ENCODE measurements around the gene HOXB2.

HOXB2 gene

DNA sequence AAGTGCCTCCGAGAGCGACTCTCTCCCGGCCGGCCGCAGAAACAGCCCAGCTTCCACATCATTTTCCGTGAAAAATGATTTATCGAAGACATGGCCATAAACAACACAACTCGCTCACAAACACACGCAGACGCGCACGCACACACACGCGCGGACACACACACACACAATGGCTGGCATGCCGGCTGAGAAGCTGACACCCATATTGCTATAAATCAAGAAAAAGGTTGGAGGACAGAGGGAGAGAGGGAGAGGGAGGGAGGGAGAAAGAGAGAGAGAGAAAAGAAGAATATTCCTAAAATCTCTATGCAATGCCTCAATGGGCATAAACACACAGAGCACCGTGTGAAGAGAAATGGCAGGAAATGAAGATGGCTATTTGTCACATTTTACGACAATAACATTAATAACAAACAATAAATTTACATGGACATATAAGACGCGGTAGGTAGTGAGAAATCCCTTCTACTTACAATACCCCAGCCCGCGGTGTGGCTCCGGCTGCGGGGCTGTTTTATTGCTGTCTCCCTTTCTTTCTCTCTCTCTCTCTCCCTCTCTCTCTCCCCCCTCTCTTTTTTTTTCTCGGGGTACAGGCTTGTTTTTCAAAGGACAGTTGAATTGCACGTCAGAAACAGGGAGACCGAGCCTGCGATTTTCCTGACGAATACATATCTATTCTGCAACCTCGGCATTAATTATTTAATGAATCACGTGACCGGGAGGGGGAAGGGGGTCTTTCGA is 23.8 kb upstream of the HOXB2 start:
- H3K27ac ChIP-seq: peak overlapping the region in 6 of 21 experiments; percentile 45 to 94 (median 64)
- no peak overlapping the region for H3K4me3 ChIP-seq

DNA sequence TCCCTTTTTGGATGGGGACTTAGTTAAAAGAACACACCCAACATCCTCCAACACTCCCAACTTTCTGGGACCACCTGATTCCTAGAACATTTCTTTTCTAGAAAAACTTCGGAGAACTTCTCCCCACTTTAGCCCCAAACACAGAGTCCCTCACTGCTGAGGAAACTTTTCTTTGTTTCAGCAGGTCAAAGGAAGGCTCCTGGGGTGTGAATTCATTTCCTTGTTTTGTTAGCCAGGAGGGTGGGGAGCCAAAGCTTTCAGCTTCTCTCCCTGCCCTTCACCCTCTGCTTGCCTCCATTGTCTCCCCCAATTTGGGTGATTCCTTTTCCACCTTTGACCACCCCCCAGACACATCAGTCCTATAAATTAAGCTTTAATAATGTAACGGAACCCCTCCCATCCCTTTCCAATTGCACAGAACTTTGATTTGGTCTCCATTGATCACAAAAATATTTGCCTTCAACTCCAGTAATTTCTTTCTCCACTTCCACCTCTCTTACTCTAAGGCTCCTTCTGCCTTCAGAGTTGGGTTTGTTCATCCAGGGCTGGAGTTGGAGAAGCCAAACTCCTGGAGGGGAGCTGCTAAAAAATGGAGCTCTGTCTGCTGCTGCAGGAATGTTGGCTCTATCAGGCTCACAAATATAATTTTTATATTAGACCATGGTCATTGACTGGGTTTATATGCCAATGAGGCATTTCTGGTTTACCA is 22.9 kb upstream of the HOXB2 start:
- H3K27ac ChIP-seq: peak overlapping the region in 3 of 21 experiments; percentile 59 to 94 (median 68)
- no peak overlapping the region for H3K4me3 ChIP-seq

DNA sequence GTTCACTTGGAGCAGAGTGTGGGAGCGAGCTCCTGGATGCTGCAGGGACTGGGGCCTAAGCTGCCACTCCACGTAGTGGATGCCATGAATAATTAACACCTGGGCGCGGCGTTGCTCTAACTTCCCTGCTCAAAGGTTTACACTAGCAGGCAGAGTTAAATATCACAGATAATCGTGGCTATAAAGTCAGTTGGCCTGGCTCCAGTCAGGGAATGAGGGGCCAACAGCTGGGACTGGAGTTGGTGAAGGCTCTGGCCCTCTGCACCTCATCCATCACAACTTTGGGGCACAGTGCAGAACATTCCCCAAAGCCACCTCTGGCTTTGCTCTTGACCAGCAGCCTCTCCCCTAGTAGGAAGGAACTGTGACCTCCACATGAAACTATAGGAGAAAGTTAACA is 22.3 kb upstream of the HOXB2 start:
- no peak overlapping the region for H3K4me3 ChIP-seq
- H3K27ac ChIP-seq: peak overlapping the region in 4 of 21 experiments; percentile 21 to 94 (median 52)

DNA sequence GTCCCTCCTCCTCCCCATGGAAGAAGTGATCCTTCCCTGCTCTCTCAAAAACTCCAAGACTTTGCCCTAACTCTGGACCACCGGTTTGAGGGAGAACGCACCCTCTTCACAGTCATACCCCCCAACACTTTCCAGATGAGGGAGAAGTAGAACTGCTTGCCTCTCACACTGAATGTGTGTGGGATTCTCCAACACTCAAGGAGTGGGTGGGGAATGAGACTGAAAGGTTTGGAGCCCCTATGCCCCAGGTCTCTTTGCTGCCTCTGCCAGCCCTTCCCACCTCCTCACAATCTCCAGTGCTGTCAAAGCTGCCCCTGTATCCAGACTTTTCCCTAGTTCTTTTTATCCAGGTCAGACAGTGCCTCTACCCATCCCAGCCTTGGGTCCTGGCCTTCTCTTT is 21.8 kb upstream of the HOXB2 start:
- Histone ChIP-seq H3K4me3 (no peak overlapping the region), H3K27ac (peak overlapping the region in 4 of 21 experiments; percentile 21 to 94 (median 52))

DNA sequence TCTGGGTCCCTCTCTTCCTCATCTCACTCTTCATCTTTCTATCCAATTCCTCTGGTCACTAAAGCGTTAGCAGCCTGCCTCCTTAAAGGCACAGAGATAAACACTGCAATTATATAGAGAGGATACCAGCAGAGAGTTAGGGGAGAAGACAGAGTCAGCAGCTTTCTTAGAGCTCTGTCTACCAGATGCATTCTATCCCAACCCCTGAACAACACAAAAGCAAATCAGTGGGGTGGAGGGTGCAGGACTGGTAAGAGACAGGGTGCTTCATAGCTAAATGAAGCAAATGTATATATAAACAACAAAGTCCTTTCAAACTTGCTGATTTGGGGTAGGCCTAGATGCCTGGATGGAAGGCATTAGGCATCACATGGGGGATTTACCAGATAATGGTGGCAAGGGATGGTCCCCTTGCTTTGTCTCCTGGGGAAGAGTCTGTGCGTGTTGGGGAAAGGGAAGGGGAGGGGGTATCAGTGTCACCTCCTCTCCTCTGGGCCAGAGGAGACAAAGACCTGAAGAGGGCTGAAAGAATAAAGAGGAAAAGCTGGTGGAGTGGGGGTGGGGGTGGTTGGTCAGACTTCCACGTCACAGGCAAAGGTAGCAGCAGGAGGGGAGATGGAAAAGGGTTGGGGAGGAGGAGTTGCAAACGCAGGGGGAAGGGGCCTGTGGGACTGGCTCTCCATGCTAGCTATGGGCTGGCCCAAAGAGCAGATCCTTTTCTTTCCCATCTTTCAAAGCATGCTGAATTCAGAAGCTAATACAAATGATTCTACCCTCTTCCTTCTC is 21.2 kb upstream of the HOXB2 start:
- peak overlapping the region in 2 of 21 experiments; percentile 14 to 94 for H3K27ac ChIP-seq

DNA sequence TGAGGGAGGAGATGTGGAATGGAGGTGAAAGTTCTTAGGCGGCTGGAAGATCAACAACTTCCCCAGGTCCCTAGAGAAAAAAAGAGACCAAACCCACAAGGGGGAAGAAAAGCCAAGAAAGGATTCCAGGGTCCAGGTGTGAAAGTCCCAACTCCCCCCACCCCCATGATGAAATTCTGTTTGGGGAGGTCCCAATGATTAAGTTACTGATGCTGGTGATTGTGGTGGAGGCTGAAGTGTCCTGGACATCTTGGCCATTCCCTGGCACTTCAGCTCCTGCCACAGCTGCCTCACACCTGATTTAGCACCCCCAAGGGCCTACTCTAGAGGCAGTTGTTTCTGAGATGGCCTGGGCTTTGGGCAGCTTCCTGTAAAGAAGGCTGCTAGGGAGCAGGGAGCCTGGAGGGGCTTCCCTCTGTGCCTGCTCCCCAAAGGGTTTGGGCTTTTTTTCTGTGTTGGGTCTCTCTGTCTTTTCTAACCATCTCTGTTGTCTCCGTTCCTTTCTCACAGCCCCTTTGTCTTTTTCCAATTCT is 20.2 kb upstream of the HOXB2 start:
- Histone ChIP-seq H3K4me3 (peak overlapping the region in 1 of 7 experiments; percentile 22), H3K27ac (peak overlapping the region in 5 of 21 experiments; percentile 28 to 82 (median 74))

More for the DNA sequence above, 21.2 kb upstream of the HOXB2 start:
- H3K4me3 ChIP-seq: no peak overlapping the region

DNA sequence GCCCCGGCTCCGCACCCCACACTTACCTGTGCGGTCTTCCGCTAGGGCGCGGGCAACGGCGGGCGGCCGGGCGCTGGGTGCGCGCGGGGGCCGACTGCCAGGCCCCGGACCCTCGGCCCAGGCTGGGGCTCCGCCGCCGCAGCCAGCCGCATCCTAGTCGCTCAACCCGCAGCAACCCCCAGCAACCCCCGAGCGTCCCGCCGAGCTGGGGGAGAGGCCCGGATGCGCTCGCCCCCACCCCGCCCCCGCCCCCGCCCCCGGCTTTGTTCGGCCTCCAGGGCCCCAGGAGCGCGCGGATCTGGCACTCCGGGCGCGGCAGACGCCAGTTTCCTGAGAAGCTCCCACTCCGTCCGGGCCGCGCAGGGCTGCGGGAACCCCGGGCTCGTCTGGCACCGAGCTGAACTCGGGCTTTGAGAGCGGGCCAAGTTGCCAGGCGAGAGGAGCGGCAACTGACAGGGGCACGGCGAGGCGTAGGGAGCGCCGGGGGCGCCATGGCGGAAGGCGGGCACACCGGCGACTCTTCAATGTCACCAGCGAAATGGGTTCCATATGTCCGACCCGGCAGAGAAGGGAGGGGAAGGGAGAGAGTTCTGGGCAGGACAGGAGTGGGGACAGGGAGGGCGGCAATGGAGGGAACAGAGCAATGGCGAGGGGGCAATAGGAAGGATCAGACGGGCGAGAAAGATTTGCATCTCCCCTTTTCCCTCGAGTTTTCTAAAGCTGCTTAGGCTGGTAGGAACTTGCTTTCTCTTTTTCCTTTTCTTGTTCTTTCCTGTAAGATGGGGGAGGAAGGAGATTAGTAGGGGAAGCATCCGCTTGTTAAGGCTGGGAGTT is 19.5 kb upstream of the HOXB2 start:
- Histone ChIP-seq H3K27ac (peak overlapping the region in 17 of 21 experiments; percentile 1 to 82 (median 55)), H3K4me3 (peak overlapping the region; percentile 11 to 40 (median 27))

DNA sequence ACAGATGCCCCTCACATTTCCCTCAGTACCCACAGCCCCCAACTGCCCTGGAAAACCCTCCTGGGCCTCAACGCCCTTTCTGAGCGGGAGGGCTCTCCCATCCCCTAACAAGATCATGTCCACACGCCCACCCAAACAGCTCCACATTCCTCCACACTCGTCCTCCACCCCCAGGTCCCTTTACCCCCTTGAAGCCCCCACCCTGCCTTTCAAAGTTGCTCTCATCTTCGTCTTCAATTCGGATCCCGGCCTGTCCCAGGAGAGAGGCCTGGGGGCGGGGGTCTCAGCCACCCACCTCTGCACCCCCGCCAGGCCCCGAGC is 18.9 kb upstream of the HOXB2 start:
- Histone ChIP-seq H3K27ac (peak overlapping the region in 16 of 21 experiments; percentile 1 to 82 (median 58)), H3K4me3 (peak overlapping the region; percentile 11 to 40 (median 27))

DNA sequence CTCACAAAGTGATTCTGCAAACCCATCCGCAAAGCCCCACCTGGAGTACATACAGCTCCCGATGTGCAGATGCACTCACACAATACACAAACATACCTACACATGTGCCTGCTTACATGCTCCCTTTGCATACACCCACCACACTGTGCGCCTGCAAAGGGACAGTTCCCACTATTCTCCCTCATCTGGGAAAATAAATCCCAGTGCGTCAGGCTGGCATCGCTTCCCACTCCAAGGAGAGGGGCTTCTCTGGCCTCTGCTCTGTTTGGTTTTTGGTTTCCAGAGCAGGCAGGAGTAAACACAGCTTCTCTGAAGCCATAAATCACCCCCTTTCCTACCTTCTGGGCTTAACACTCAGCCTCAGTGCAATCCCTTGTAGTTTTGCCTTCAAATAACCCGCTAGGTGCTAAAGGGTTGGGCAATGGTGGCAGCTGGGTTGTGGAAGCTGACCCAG is 18.5 kb upstream of the HOXB2 start:
- Histone ChIP-seq H3K27ac (peak overlapping the region in 9 of 21 experiments; percentile 30 to 82 (median 66)), H3K4me3 (peak overlapping the region in 4 of 7 experiments; percentile 11 to 40 (median 32))

DNA sequence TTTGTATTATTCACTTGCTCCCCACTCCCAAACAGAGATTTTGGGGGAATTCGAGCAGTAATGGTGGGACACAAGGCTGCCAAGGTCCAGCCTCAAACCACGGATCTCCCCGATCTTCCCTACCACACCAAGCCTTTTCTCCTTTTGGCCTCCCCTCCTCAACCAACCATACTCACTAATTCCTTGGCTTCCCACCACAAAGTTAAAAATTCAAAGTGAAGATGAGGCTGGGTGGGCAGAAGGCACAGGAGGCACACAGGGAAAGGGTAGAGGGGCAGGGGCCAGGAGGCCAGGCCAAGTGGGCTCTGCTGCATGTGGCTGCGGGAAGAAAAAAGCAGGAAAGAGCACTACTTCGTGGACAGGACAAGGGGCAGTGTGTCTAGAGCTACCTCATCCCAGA is 18.0 kb upstream of the HOXB2 start:
- Histone ChIP-seq H3K27ac (peak overlapping the region in 4 of 21 experiments; percentile 11 to 82 (median 74)), H3K4me3 (no peak overlapping the region)

DNA sequence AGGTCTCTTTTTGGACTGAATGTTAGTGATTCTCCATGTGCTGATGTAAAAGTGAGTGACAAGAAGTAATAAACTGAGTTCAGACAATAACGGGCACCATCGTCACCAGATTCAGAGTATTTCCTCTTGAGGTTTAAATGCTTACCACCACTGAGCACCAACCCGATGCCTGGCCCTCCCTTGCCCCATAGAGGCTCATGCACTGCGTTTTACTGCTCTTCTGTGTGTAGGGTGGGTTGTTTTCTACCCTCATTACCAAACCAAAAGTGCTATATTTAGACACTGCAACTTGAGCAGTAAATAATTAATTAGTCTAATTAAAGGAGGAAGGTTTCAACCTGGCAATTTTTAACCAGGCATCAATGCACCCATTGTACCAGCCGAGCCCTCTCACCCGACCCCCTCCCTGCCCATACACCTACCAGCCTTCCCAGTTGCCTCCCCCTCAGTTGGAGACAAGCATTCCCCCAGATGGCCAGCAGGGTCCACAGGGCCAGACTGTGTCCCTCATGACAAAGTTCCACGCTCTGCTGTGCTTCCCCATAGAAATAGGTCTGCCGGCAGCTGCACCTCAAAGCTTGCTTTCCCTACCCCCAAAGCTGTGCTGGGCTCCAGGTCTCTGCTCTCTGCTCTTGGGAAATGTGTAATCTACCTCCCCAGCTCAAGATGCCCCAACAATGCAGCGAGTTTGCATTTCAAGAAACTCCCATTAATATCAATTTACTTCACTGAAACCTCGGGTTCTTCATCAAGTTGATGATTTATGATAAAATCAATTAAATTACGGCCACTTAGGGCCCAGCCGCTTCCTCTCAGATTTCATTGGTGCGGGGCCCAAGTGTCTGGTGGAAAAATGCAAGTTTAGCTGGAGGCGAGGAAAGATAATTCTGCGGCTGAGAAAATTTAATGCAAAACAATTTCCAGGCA is 17.2 kb upstream of the HOXB2 start:
- no peak overlapping the region for H3K4me3 ChIP-seq
- H3K27ac ChIP-seq: peak overlapping the region in 3 of 21 experiments; percentile 11 to 82 (median 81)

DNA sequence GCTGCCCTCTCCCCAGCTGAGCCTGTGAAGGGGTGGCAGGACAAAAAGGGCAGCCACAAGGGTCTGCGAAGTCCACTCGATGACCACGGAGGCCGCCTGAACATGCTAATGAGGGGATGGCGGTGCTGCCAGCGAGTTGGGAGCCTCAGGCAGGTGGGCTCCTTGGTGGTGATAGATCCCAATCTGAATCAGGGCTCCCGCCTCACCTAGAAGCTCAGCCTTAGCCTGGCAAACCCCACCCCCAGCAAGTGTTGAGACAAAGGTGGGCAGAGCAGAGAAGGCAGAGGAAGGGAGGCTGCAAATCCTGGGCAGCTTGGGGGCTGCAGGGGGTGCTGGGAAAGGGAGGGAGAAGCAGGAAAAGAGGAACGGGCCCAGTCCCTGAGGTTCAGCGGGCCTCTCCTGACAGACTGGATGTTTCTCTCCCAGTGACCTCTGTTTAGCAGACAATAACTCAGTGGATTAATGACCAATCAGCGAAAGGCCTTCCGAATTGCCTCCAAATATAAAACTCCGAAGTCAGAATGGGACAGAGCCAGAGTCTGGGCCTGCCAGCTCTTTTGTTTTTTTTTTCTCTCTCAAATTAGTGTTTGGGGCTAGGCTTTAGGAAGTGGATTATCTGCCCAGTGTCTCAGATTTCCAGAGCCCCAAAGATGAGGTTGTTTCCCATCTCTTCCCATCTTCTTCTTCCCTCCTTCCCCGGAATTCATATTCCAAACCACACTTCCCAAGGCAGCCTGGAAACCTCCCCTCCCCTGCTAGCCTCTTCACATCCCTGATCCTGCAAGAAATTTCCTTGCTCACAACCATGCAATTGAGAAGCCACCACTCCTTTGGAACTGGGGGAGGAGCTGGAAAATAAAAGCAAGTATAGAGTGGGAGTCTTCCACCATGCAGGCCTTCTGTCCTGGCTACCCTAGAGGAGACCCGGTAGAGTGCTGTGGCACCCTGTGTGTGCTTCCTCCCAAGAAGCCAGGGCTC is 15.2 kb upstream of the HOXB2 start:
- Histone ChIP-seq H3K4me3 (no peak overlapping the region), H3K27ac (peak overlapping the region in 6 of 21 experiments; percentile 2 to 63 (median 31))

DNA sequence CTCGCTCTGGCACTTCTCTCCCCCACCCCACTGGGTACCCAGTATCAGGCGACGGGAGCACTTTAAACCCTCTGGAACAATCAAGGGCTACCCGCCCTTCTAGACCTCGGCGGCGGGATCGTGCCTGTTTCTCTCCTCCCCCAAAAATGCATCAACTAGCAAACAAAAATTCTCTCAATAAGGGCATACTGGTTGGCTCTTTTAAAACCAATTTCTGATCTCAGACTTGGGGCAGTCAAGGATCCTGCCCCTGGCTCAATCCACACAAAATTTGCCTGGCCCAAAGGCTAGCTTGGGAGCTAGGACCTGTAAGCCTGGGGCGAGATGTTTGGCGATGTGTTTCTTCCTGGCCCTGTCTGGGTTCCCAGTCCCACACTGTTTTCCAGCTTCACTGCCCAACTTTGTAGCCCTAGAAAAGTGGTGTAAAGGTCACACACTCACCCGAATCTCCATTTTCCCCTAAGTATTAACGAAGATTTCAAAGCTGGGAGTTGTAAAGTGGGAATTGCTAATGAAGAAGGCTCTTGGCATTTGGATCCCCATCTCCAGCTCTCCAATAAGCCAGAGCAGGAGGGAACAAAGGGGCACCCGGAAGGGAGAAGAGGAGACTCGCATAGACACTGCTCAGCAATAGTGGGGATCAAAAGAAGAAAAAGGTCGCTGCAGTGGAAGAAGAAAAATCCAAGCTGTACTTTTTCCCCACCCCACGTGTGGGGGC is 14.4 kb upstream of the HOXB2 start:
- Histone ChIP-seq H3K27ac (peak overlapping the region in 6 of 21 experiments; percentile 2 to 82 (median 58)), H3K4me3 (no peak overlapping the region)

DNA sequence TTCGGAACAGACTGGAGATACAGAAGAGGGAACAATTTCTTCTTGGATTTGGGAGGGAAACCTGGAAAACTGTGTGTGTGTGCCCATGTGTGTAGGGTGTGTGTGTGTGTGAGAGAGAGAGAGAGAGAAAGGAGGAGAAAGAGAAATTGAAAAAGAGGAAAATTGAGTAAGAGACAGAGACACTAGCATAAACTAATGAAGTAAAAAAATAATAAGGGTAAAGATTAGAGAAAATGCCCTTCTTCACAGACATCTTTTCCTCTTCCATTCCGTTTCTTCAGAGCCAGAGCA is 13.9 kb upstream of the HOXB2 start:
- Histone ChIP-seq H3K4me3 (no peak overlapping the region), H3K27ac (peak overlapping the region in 5 of 21 experiments; percentile 45 to 82 (median 68))

DNA sequence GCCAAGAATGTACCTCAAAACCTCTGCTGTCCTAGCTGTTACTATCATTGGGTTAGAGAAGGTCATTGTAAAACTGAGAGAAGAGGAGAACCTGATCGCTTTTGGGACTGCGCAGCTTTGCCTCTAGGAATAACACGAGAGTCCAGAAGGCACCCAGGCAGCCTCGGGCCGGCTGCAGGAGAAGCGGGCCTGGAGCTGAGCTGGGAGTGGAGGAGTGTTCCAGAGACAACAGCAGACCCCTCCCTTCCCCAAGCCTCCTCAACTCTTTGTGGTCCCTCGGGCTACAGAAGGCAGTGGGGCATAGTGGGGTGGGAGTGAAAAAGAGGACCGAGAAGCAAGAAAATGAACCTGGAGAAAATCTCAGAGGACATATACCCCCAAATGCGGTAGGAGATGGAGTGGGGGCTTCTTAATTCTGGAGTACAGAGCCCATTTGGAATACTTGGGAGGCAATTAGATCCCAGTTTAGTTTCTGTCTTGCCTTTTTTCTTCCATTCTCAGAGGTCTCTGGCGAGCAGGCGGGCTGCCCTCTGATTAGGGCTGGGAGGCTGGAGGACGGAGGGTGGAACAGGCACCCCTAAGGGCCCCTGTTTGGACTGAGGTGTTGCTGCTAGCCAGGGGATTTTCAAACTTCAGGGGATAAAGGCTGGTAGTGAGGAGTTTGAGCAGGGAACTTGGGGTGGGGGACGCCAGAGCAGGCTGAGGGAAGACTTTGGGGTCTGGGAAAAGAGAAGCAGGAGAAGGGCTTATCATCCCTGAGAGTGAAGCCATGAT is 13.3 kb upstream of the HOXB2 start:
- H3K4me3 ChIP-seq: no peak overlapping the region
- peak overlapping the region in 8 of 21 experiments; percentile 18 to 82 (median 72) for H3K27ac ChIP-seq

Data from skin epidermis (tissue), 12 donors.